Neural progenitor cell (in vitro differentiated cells): ENCODE measurements around the gene PTPRU. TPM values are rescaled to one million over a fixed set of nuclear protein-coding genes. Genes with fewer than 3 reads are reported as not detected.

Experiments used
- DNase-seq: peaks from one replicate; pipeline ENCODE4 v3.0.0-alpha.2; 2016; ENCODE audit warnings: low spot score
- H2AFZ ChIP-seq: fragments of 200-600 bp; sonication (generic); replicated peaks from 2 replicates; pipeline ENCODE4 v1.6.1; 2016; ENCODE audit warnings: antibody characterized with exemption
- H3F3A ChIP-seq: fragments of 200-600 bp; sonication (generic); 2 replicates; pipeline ENCODE4 v1.6.1; 2016; ENCODE audit warnings: antibody characterized with exemption, low read depth
- H3K27ac ChIP-seq: fragments of 200-600 bp; sonication (generic); 2 replicates; pipeline ENCODE4 v1.5.1; 2016; ENCODE audit warnings: mild to moderate bottlenecking
- H3K27me3 ChIP-seq: fragments of 200-600 bp; sonication (generic); 2 replicates; pipeline ENCODE4 v1.6.1; 2016; ENCODE audit warnings: mild to moderate bottlenecking, moderate library complexity
- H3K36me3 ChIP-seq: fragments of 200-600 bp; sonication (generic); 2 replicates; pipeline ENCODE4 v1.5.1; 2016
- H3K4me1 ChIP-seq: fragments of 200-600 bp; sonication (generic); 2 replicates; pipeline ENCODE4 v1.6.1; 2016; ENCODE audit warnings: mixed run types
- H3K4me2 ChIP-seq: fragments of 200-600 bp; sonication (generic); 2 replicates; pipeline ENCODE4 v1.6.1; 2016
- H3K4me3 ChIP-seq: fragments of 200-600 bp; sonication (generic); 2 replicates; pipeline ENCODE4 v1.5.1; 2016
- H3K79me2 ChIP-seq: fragments of 200-600 bp; sonication (generic); 2 replicates; pipeline ENCODE4 v1.6.1; 2016; ENCODE audit warnings: low read depth
- H3K9ac ChIP-seq: fragments of 200-600 bp; sonication (generic); 2 replicates; pipeline ENCODE4 v1.6.1; 2016
- H3K9me3 ChIP-seq: fragments of 200-600 bp; sonication (generic); 2 replicates; pipeline ENCODE4 v1.5.1; 2016; ENCODE audit warnings: low read depth
- H4K20me1 ChIP-seq: fragments of 200-600 bp; sonication (generic); 2 replicates; pipeline ENCODE4 v1.6.1; 2016; ENCODE audit warnings: low read depth
- H3K27ac Mint-ChIP-seq: 3 replicates; pipeline ENCODE4 v1.8.0; 2021; ENCODE audit warnings: mixed read lengths
- H3K27me3 Mint-ChIP-seq: 2 replicates; pipeline ENCODE4 v1.8.0; 2022; ENCODE audit warnings: low read depth, mild to moderate bottlenecking, inconsistent platforms, moderate library complexity, mixed read lengths; ENCODE audit not compliant: insufficient read depth
- H3K36me3 Mint-ChIP-seq: 3 replicates; pipeline ENCODE4 v1.8.0; 2021; ENCODE audit warnings: mixed read lengths
- H3K4me1 Mint-ChIP-seq: 3 replicates; pipeline ENCODE4 v1.8.0; 2021; ENCODE audit warnings: mixed read lengths
- H3K4me3 Mint-ChIP-seq: 3 replicates; pipeline ENCODE4 v1.8.0; 2021; ENCODE audit warnings: mild to moderate bottlenecking, moderate library complexity, mixed read lengths
- H3K9me3 Mint-ChIP-seq: 3 replicates; pipeline ENCODE4 v1.8.0; 2020; ENCODE audit warnings: mixed read lengths
- EZH2 ChIP-seq: fragments of 200-600 bp; sonication (generic); IDR thresholded peaks from 2 replicates; pipeline ENCODE4 v1.6.1; 2017; ENCODE audit warnings: antibody characterized with exemption, mild to moderate bottlenecking, moderate library complexity
- EZH2phosphoT487 ChIP-seq: fragments of 200-600 bp; sonication (generic); IDR thresholded peaks from 2 replicates; pipeline ENCODE4 v1.6.1; 2017; ENCODE audit warnings: antibody characterized with exemption
- total RNA-seq: library from RNA; depleted of rRNA; stranded (reverse); fragments of >200 nt; gene quantifications from 2 replicates; pipeline ENCODE4 v1.2.3, GENCODE V29; 2015; ENCODE audit warnings: low replicate concordance
- TF ChIP-seq, protein P1 (sequence below): fragments of 200-600 bp; sonication (generic); IDR thresholded peaks from 2 replicates; pipeline ENCODE4 v1.5.1; 2017; ENCODE audit warnings: antibody characterized with exemption, mild to moderate bottlenecking

The PTPRU gene
- total RNA-seq, 1 donor from 2014 or later, result 29.5 TPM

DNA sequence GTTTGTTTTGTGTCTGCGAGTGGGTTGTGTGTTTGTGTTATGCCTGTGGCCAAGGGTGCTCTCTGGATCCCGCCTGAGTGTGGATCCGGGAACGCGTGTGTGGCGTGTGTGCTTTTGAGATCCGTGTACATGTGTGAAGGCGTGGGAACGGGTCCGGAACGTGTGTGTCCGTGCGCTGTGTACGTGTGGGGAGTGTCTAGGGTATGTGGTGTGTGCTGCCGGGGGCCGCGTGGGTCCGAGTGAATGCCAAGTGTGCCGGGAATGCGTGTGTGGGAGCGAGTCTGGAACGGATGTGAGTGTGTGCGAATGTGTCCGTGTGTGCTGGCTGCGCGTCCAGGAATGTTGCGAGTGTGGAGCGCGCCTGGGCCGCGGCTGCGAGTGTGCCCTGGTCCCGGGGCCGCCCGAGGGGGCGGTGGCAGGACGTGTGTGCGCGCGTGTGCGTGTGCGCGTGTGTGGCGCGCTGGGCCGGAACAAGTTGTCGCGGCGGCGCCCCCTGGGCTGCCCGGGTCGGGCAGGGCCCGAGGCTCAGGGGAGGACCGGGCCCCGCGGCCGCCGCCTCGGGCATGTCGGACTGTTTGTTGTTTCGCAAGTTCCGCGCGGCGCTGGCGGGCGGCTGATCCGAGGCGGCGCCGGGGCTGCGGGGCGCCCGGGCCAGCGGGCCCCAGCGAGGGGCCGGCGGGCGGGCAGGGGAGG, 953 bp downstream of the PTPRU start:
- peaks cover 29% of the 10 kb centered on the region for H3K4me1 ChIP-seq
- TF ChIP-seq EZH2phosphoT487 (peak; percentile 15), EZH2 (peak; percentile 71)
- TF ChIP-seq, protein P1, sequence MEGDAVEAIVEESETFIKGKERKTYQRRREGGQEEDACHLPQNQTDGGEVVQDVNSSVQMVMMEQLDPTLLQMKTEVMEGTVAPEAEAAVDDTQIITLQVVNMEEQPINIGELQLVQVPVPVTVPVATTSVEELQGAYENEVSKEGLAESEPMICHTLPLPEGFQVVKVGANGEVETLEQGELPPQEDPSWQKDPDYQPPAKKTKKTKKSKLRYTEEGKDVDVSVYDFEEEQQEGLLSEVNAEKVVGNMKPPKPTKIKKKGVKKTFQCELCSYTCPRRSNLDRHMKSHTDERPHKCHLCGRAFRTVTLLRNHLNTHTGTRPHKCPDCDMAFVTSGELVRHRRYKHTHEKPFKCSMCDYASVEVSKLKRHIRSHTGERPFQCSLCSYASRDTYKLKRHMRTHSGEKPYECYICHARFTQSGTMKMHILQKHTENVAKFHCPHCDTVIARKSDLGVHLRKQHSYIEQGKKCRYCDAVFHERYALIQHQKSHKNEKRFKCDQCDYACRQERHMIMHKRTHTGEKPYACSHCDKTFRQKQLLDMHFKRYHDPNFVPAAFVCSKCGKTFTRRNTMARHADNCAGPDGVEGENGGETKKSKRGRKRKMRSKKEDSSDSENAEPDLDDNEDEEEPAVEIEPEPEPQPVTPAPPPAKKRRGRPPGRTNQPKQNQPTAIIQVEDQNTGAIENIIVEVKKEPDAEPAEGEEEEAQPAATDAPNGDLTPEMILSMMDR, result no peak
- H3K9me3 ChIP-seq, result no peaks in the 10 kb centered on the region
- no peak overlapping the region for H3K27ac Mint-ChIP-seq
- peaks cover 5% of the 10 kb centered on the region for H3K9me3 Mint-ChIP-seq
- peak overlapping the region; percentile 95 for H3K4me3 Mint-ChIP-seq
- no peaks in the 10 kb centered on the region for H3K36me3 ChIP-seq
- H3K4me1 Mint-ChIP-seq, result peaks cover 34% of the 10 kb centered on the region
- H3K27me3 ChIP-seq, result peaks cover 72% of the 10 kb centered on the region
- H2AFZ ChIP-seq, result peak overlapping the region; percentile 53
- DNase-seq, result peak; percentile 77
- H3K79me2 ChIP-seq, result peaks cover 6% of the 10 kb centered on the region
- peak overlapping the region; percentile 95 for H3K4me2 ChIP-seq
- H3K36me3 Mint-ChIP-seq, result no peaks in the 10 kb centered on the region
- H3F3A ChIP-seq, result peaks cover 31% of the 10 kb centered on the region
- H3K27ac ChIP-seq, result no peak overlapping the region
- H3K4me3 ChIP-seq, result peak overlapping the region; percentile 66
- H4K20me1 ChIP-seq, result peaks cover 12% of the 10 kb centered on the region
- peaks cover 47% of the 10 kb centered on the region for H3K27me3 Mint-ChIP-seq
- no peak overlapping the region for H3K9ac ChIP-seq

DNA sequence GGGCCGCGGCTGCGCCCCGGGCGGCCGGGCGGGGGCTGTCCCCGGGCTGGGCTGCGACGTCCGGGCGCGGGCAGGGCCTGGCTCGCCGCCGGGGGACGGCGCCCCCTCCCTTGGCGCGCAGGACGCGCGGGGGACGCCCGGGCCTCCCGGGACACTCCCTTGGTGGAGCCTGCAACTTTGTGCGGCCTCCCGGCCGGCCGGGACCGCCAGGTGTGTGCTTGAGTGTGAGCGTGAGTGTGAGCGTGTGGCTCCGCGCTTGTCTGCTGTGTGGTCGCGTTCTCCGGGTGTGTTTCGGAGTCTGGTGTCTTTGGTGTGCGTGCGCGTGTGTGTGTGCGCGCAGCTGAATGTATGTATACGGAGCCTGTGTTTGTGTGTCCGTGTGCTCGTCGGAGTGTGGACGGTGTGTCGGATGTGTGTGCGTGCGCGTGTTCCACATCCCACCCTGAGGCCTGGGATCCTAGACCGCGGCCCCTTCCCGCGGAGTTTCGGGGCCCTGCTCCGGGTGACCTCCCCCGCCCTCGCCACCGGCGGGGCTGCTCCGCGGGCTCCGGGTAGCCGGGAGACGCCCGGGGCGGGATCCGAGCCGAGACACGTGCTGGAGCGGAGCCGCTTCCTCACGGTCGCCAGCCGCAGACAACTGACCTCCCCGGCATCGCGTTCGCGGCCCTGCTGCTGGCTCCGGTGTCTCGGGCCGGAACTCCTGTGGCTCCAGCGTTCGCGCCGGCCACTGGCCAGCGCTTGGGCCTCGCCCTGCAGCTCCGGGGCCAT, 1.7 kb downstream of the PTPRU start:
- H3K4me3 Mint-ChIP-seq, result peak overlapping the region; percentile 94
- no peak overlapping the region for H3K27ac Mint-ChIP-seq
- peak overlapping the region; percentile 95 for H3K4me2 ChIP-seq
- peak overlapping the region; percentile 56 for H3K4me3 ChIP-seq
- peaks cover 34% of the 10 kb centered on the region for H3K4me1 Mint-ChIP-seq
- DNase-seq, result peak; percentile 75
- H4K20me1 ChIP-seq, result peaks cover 12% of the 10 kb centered on the region
- no peak overlapping the region for H3K9ac ChIP-seq
- H2AFZ ChIP-seq, result peak overlapping the region; percentile 61
- peaks cover 29% of the 10 kb centered on the region for H3K4me1 ChIP-seq
- peaks cover 64% of the 10 kb centered on the region for H3K27me3 ChIP-seq
- peaks cover 5% of the 10 kb centered on the region for H3K9me3 Mint-ChIP-seq
- H3K27me3 Mint-ChIP-seq, result peaks cover 47% of the 10 kb centered on the region
- peaks cover 31% of the 10 kb centered on the region for H3F3A ChIP-seq
- no peaks in the 10 kb centered on the region for H3K36me3 ChIP-seq
- TF ChIP-seq, protein P1, result no peak
- TF ChIP-seq EZH2phosphoT487, result peak; percentile 77
- TF ChIP-seq EZH2, result peak; percentile 80
- H3K9me3 ChIP-seq, result no peaks in the 10 kb centered on the region
- peaks cover 6% of the 10 kb centered on the region for H3K79me2 ChIP-seq
- H3K36me3 Mint-ChIP-seq, result no peaks in the 10 kb centered on the region
- no peak overlapping the region for H3K27ac ChIP-seq

DNA sequence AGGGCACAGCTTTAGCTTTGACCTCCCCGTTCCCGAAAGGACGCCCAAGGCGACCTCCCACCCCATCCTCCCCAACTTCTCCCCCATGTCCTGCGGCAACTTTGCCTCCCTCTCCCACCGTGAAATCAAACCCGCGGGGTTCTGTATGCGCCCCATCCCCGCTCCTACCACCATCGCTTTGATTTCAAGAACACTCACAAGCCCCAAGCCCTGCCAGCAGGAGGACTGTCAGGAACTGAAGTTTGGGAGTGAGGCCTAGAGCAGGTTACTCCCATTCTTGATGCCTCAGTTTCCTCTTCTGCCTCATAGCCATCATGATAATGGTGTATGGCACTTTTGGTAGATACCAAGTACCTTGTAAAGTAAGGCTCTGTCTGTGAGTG, 2.3 kb downstream of the PTPRU start:
- H3K27me3 ChIP-seq, result peaks cover 62% of the 10 kb centered on the region
- no peak for DNase-seq
- peak overlapping the region; percentile 95 for H3K4me2 ChIP-seq
- H3K36me3 ChIP-seq, result no peaks in the 10 kb centered on the region
- TF ChIP-seq EZH2 (no peak), EZH2phosphoT487 (no peak)
- TF ChIP-seq, protein P1, result peak; percentile 12
- H4K20me1 ChIP-seq, result peaks cover 12% of the 10 kb centered on the region
- no peaks in the 10 kb centered on the region for H3K9me3 ChIP-seq
- H2AFZ ChIP-seq, result peak overlapping the region; percentile 61
- H3K4me1 Mint-ChIP-seq, result peaks cover 34% of the 10 kb centered on the region
- H3K9ac ChIP-seq, result no peak overlapping the region
- H3K4me3 Mint-ChIP-seq, result peak overlapping the region; percentile 85
- H3K27ac ChIP-seq, result no peak overlapping the region
- H3K79me2 ChIP-seq, result peaks cover 6% of the 10 kb centered on the region
- peak overlapping the region; percentile 56 for H3K4me3 ChIP-seq
- H3K27ac Mint-ChIP-seq, result no peak overlapping the region
- peaks cover 5% of the 10 kb centered on the region for H3K9me3 Mint-ChIP-seq
- H3K4me1 ChIP-seq, result peaks cover 29% of the 10 kb centered on the region
- H3K27me3 Mint-ChIP-seq, result peaks cover 45% of the 10 kb centered on the region
- peaks cover 31% of the 10 kb centered on the region for H3F3A ChIP-seq
- H3K36me3 Mint-ChIP-seq, result no peaks in the 10 kb centered on the region
